Endothelial cell of umbilical vein (primary cell): ENCODE measurements around the gene LHFPL6. TPM values are rescaled to one million over a fixed set of nuclear protein-coding genes. Genes with fewer than 3 reads are reported as not detected.

ENCODE experiments used
- BruUV-seq: library from RNA; stranded (reverse); fragments of 400-500 nt; replicated peaks from 2 replicates; lab custom pipeline; 2021; lab: Mats Ljungman, UMichigan
- CTCF ChIA-PET: fragments of 300-600, 350-600 bp; sonication (Branson Sonifier 250); formaldehyde crosslinking; loops from one replicate; lab custom pipeline; 2021; ENCODE audit warnings: antibody characterized with exemption, inconsistent platforms; lab: Charles Lee
- POLR2A ChIA-PET: fragments of 300-600, 350-600 bp; sonication (Branson Sonifier 250); formaldehyde crosslinking; loops from one replicate; lab custom pipeline; 2021; ENCODE audit warnings: antibody characterized with exemption, inconsistent platforms; lab: Charles Lee
- DNase-seq: peaks from one replicate; pipeline ENCODE4 v3.0.0-alpha.2; 2011; ENCODE audit warnings: low read depth, low spot score
- FAIRE-seq: peaks from 2 replicates; lab custom pipeline; 2011; peaks lifted over from hg19 to GRCh38; lab: Jason Lieb, UNC
- H2AFZ ChIP-seq: 2 replicates; pipeline ENCODE4 v1.6.0; 2012; ENCODE audit warnings: low read depth, low read length, control low read depth, inconsistent platforms
- H3K27ac ChIP-seq: 2 replicates; pipeline ENCODE4 v1.5.1; 2011; ENCODE audit warnings: low read depth, mild to moderate bottlenecking, control low read depth, low read length, moderate library complexity; ENCODE audit not compliant: insufficient read depth
- H3K27me3 ChIP-seq, 2 experiments: 2 replicates each; pipeline versions ENCODE4 v1.6.0 to v1.6.1; 2011; ENCODE audit warnings: low read length in 2 of 2, mixed read lengths in 1 of 2; ENCODE audit not compliant: control insufficient read depth in 2 of 2, insufficient read depth in 2 of 2
- H3K36me3 ChIP-seq, 2 experiments: 2 replicates in 1 of 2; 3 replicates in 1 of 2; pipeline ENCODE4 v1.5.1; 2011; ENCODE audit warnings: low read length in 2 of 2, mild to moderate bottlenecking in 1 of 2, moderate library complexity in 1 of 2; ENCODE audit not compliant: control insufficient read depth in 2 of 2, insufficient read depth in 2 of 2; ENCODE audit errors: extremely low read depth in 1 of 2
- H3K4me1 ChIP-seq: 3 replicates; pipeline ENCODE4 v1.5.1; 2011; ENCODE audit warnings: mild to moderate bottlenecking, low read length; ENCODE audit not compliant: control insufficient read depth, insufficient read depth; ENCODE audit errors: extremely low read depth
- H3K4me2 ChIP-seq: 2 replicates; pipeline ENCODE4 v1.6.1; 2011; ENCODE audit warnings: low read length, control low read depth, mixed read lengths; ENCODE audit not compliant: insufficient read depth
- H3K4me3 ChIP-seq, 3 experiments: fragments of 200-600 bp in 1 of 3; sonication (generic), shearing (Covaris generic) in 1 of 3; replicated peaks in 1 of 3; 2 replicates each; pipeline ENCODE4 v1.5.1; 2011 to 2016; ENCODE audit warnings: control low read depth in 3 of 3, low read length in 3 of 3, mild to moderate bottlenecking in 2 of 3, inconsistent platforms in 1 of 3, low read depth in 1 of 3, moderate library complexity in 1 of 3; ENCODE audit not compliant: insufficient read depth in 1 of 3
- H3K79me2 ChIP-seq: 2 replicates; pipeline ENCODE4 v1.6.0; 2012; ENCODE audit warnings: low read length, inconsistent platforms; ENCODE audit not compliant: control insufficient read depth, insufficient read depth
- H3K9ac ChIP-seq: replicated peaks from 2 replicates; pipeline ENCODE3; 2011; ENCODE audit warnings: low read length, control low read depth; ENCODE audit not compliant: insufficient read depth; ENCODE audit errors: extremely low read depth
- H3K9me1 ChIP-seq: replicated peaks from 3 replicates; pipeline ENCODE4 v1.6.0; 2011; ENCODE audit warnings: mild to moderate bottlenecking, low read length; ENCODE audit not compliant: control insufficient read depth, insufficient read depth; ENCODE audit errors: extremely low read depth
- H3K9me3 ChIP-seq: replicated peaks from 2 replicates; pipeline ENCODE4 v1.5.1; 2012; ENCODE audit warnings: low read length, inconsistent platforms; ENCODE audit not compliant: control insufficient read depth, insufficient read depth
- H4K20me1 ChIP-seq: replicated peaks from 2 replicates; pipeline ENCODE3; 2011; ENCODE audit warnings: mild to moderate bottlenecking, low read length; ENCODE audit not compliant: control insufficient read depth, insufficient read depth; ENCODE audit errors: extremely low read depth
- EZH2 ChIP-seq: IDR thresholded peaks from 2 replicates; pipeline ENCODE4 v1.6.1; 2012; ENCODE audit warnings: borderline replicate concordance, low read depth, mild to moderate bottlenecking, moderate library complexity, low read length, inconsistent platforms; ENCODE audit not compliant: severe bottlenecking
- FOS ChIP-seq: IDR thresholded peaks from 2 replicates; pipeline ENCODE4 v1.6.1; 2011; ENCODE audit warnings: mild to moderate bottlenecking, low read length, moderate library complexity, borderline replicate concordance; ENCODE audit not compliant: insufficient read depth
- GATA2 ChIP-seq: IDR thresholded peaks from 2 replicates; pipeline ENCODE4 v1.7.0; 2011; ENCODE audit warnings: low read depth, mild to moderate bottlenecking, moderate library complexity, mixed read lengths, low read length; ENCODE audit not compliant: insufficient read length, insufficient read depth
- JUN ChIP-seq: IDR thresholded peaks from 2 replicates; pipeline ENCODE4 v1.6.1; 2011; ENCODE audit warnings: borderline replicate concordance, low read depth; ENCODE audit not compliant: insufficient read length, insufficient read depth
- MYC ChIP-seq: IDR thresholded peaks from one replicate; pipeline ENCODE4 v1.6.1; 2011; ENCODE audit warnings: mild to moderate bottlenecking, low read depth, low read length
- POLR2A ChIP-seq: IDR thresholded peaks from 2 replicates; pipeline ENCODE4 v1.6.1; 2012; ENCODE audit warnings: low read depth, mild to moderate bottlenecking, control low read depth, low read length
- POLR2AphosphoS5 ChIP-seq: IDR thresholded peaks from 2 replicates; pipeline ENCODE4 v1.6.1; 2012; ENCODE audit warnings: low read depth, mild to moderate bottlenecking, control low read depth, low read length, moderate library complexity; ENCODE audit not compliant: insufficient read depth
- dilution Hi-C: fragments of 300-500 bp; cut with MboI; formaldehyde crosslinking; loops from one replicate; pipeline ENCODE4 v1.15.0; 2019; ENCODE audit warnings: low sequenced_read_pairs; ENCODE audit not compliant: extremely low pct_ligation_motif_present
- intact Hi-C: fragments of 100-400 bp; cut with micrococcal nuclease; formaldehyde crosslinking; loops from one replicate; pipeline ENCODE4 v1.10.0; 2022
- polyA plus RNA-seq, 4 experiments: library from polyadenylated mRNA; depleted of rRNA in 3 of 4; stranded (reverse) in 3 of 4; unstranded in 1 of 4; fragments of >200 nt; gene quantifications; 2 replicates each; pipeline versions ENCODE4 v1.2.1 to v1.2.3, GENCODE V29; 2011 to 2012; ENCODE audit warnings: missing spikeins in 1 of 4
- total RNA-seq: library from RNA; stranded (reverse); gene quantifications from 2 replicates; pipeline ENCODE4 v1.2.3, GENCODE V29; 2021
- TF ChIP-seq, protein P1 (sequence below), 2 donors: IDR thresholded peaks; 1 replicate in 1 of 2; 2 replicates in 1 of 2; pipeline ENCODE4 v1.5.1; 2011; ENCODE audit warnings: low read length in 2 of 2, mild to moderate bottlenecking in 2 of 2, moderate library complexity in 2 of 2, control low read depth in 1 of 2, inconsistent platforms in 1 of 2, low read depth in 1 of 2; ENCODE audit not compliant: insufficient read depth in 1 of 2; ENCODE audit errors: extremely low read depth in 1 of 2
- TF ChIP-seq, protein P2 (sequence below): IDR thresholded peaks from 2 replicates; pipeline ENCODE4 v1.6.1; 2011; ENCODE audit not compliant: insufficient read depth, insufficient read length

LHFPL6 gene
- total and polyA plus RNA-seq, 2 donors (not counting 3 experiments of a cell fraction or from before 2014, with no cell fraction given), result 17.5 to 19.4 TPM

DNA sequence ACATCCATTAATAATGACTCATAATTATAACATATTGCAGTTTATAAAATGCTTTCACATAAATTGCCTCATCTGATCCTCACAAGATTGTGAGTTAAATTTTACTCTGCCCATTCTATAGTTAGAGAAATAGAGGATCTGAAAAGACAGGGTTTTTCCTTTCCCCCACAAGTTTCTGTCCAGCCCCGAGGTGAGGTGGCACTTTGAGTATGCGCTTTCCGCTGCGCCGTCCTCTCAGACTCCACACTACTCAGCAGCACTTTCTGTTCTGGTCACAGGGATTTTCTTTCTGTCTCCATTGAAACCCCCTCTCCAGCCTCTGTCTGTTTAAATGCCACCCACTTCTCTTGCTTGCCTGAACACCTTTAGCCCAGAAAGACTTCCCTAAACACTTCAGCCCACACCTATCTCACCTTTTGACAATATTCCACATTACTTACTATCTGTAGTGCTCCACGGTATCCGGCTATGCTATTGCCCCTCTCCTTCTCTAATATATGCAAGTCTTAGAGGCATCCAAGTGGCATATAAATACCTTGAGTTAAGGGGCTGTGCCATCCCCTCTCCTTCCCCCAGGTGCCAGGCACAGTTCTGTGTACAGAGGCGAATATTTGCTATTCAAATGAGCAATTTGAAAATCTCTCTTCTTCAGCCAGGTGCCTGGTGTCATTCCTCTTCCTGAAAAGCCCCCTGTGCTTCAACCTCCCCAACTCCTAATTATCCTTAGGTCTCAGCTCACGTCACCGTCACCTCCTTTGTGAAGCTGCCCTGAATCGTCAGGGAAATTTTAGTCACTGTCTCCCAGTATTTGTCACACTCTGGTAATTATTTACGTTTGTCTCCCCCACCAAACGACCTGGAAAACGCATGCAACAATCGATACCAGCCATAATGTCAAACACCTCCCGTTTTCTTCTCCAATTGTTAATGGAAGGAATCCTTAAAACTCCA is 296.1 kb downstream of the LHFPL6 start:
- no peak overlapping the region for H3K4me3 ChIP-seq
- H3K79me2 ChIP-seq, result no peaks in the 10 kb centered on the region
- no peak overlapping the region for H3K27ac ChIP-seq
- intact Hi-C loops (no loop called here), dilution Hi-C loops (no loop called here)
- TF ChIP-seq JUN, result no peak
- TF ChIP-seq POLR2AphosphoS5, result no peak
- no peak for TF ChIP-seq MYC
- TF ChIP-seq EZH2, result no peak
- TF ChIP-seq GATA2, result no peak
- TF ChIP-seq, protein P1, sequence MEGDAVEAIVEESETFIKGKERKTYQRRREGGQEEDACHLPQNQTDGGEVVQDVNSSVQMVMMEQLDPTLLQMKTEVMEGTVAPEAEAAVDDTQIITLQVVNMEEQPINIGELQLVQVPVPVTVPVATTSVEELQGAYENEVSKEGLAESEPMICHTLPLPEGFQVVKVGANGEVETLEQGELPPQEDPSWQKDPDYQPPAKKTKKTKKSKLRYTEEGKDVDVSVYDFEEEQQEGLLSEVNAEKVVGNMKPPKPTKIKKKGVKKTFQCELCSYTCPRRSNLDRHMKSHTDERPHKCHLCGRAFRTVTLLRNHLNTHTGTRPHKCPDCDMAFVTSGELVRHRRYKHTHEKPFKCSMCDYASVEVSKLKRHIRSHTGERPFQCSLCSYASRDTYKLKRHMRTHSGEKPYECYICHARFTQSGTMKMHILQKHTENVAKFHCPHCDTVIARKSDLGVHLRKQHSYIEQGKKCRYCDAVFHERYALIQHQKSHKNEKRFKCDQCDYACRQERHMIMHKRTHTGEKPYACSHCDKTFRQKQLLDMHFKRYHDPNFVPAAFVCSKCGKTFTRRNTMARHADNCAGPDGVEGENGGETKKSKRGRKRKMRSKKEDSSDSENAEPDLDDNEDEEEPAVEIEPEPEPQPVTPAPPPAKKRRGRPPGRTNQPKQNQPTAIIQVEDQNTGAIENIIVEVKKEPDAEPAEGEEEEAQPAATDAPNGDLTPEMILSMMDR (IDR thresholded peaks at IDR 0.05; ENCODE audit: extremely low read depth in 1 of 2, insufficient read depth in 1 of 2, low read depth in 1 of 2, low read length in 2 of 2), result no peak
- TF ChIP-seq POLR2A, result no peak
- TF ChIP-seq, protein P2, sequence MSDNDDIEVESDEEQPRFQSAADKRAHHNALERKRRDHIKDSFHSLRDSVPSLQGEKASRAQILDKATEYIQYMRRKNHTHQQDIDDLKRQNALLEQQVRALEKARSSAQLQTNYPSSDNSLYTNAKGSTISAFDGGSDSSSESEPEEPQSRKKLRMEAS, result no peak
- no peak for TF ChIP-seq FOS
- DNase-seq (no peak), FAIRE-seq (no peak)
- H4K20me1 ChIP-seq, result no peaks in the 10 kb centered on the region
- H3K4me1 ChIP-seq, result no peaks in the 10 kb centered on the region
- no peak overlapping the region for H3K4me2 ChIP-seq
- no peak overlapping the region for H3K9ac ChIP-seq
- ChIA-PET POLR2A (no interaction called here), CTCF (no interaction called here)
- no peaks in the 10 kb centered on the region for H3K9me1 ChIP-seq
- H2AFZ ChIP-seq, result no peak overlapping the region
- BruUV-seq, result no TSS peak
- H3K9me3 ChIP-seq, result no peaks in the 10 kb centered on the region
- H3K36me3 ChIP-seq, result no peaks in the 10 kb centered on the region
- H3K27me3 ChIP-seq, result peaks cover 0 to 3% of the 10 kb centered on the region in 2 experiments
